ENCODE measurements around the gene RIPK1. TPM values are rescaled to one million over a fixed set of nuclear protein-coding genes. Genes with fewer than 3 reads are reported as not detected.

The RIPK1 gene
- total RNA-seq, 1 donor from 2014 or later, result 29.9 TPM

DNA sequence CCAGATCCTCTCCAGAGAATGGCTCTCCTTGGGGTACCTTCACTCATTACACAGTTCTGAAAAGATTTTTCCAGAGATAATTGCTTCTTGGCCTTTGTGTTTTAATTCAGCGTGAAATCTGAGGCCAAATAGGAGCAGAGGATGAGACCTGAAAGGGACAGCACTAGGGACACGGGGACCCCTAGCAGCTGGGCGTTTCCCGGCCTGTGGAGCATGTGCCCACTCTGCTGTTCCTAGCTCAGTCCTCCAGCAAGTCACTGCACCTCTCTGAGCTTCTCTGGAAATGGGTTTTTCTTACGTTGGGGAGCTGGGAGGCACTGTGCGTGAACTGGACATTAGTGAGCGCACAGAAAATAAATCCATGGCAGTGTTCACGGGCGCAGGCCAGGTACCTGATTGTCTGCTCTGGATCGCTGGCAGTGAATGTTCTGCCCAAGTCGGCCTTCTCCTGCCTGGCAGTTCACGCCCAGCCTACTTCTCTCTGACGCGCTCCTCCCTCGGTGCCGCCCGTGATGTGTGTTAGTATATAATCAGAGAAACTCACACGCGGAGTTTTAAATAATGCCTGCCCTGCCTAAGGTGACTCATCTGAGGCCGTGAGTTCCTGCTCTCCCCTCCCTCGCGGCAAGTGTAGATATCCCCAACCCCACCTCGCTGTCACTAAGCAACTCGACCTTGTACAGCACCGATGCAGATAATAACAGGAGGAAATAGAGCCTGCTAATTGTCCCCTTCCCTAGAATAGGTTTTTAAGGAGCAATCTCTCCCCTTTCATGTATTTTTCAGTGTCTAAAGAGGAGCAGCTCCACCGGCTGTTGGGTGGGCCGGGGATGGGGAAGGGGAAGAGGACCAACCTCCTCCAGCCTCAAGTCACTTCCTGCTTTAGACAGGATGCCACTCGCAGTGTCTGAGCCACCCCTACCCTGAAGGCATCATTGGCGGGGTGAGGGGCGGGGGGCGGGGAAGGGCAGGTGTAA, 91.8 kb downstream of the RIPK1 start:
- intact Hi-C loops (cut with micrococcal nuclease), result loop anchor here (2.0 to 5.0 kb wide), 3 partner anchors 67 to 393 kb away; partner anchors contain the start of genes TUBB2B and WRNIP1

DNA sequence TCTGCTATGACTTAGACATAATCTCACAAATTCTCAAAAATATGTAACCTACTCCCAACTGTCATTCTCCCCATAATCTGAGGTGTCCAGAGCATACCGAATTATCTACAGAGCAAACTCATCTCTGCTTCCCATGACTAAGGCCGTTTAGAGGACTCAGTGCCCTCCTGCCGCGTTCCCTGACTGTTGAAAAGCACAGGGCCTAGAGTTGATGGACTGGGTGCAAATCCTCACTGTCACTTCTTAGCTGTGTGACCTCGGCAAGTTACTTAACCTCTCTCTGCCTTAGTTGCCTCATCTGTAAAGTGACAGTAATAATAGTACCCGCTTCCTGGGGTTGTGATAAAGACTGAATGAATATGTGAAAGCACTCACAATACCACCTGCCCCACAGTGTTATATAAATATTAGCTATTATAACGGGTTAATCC, 93.8 kb downstream of the RIPK1 start:
- intact Hi-C loops (cut with micrococcal nuclease), result loop anchor here (1.0 to 5.0 kb wide), 2 partner anchors 65 to 95 kb away; partner anchors contain the start of gene TUBB2B

DNA sequence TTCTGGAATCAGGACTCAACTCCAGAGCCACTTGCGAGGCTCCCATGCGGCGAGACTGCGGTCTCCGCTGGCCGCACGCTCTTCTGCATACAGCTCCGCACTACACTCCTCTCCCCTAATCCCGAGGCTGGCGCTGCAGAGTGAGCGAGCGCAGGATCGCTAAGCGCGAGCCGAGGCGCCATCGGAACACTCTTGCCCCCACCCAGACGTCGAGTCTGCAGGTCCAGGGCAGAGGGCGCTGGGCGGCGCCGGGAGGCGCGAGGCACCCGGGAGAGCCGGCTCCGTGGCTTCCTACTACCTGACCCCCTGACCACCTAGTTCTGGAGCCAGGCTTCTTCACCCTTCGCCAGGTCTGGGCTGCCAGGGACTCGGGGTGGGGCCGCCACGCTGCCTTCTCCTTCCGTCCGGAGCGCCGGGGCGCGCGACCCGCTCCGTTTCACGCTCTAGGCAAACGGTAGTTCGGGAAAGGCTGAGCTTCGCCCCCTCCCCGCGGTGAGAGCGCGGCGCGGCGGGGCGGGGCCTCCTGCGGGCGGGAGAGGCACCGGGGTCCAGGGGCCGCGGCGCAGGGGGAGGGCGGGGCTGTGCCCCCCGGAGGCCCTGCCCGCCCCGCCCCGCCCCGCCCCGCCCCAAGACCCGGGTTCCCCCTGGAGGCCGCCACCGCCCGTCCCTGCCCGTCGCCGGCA, 94.4 kb downstream of the RIPK1 start:
- intact Hi-C loops (cut with micrococcal nuclease), result loop anchor here (1.0 to 5.0 kb wide), 2 partner anchors 65 to 95 kb away; partner anchors contain the start of gene TUBB2B

DNA sequence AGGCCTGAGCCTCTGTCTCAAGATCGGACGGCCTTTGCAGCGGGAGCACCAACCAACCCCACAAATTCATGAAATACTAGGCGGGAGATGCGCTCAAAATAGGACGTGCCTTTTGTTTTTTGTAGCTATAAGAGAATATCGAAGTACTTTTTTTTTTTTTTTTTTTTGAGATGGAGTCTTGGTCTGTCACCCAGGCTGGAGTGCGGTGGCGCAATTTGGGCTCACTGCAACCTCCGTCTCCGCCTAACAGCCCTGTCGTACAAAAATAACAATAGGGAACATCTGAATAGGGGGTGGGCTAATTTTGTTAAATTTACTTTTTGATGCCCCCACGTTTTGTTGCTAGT, 94.9 kb downstream of the RIPK1 start:
- intact Hi-C loops (cut with micrococcal nuclease), result loop anchor here (5.0 kb wide), 1 partner anchor 64 kb away; the partner anchor contains the start of gene TUBB2B

DNA sequence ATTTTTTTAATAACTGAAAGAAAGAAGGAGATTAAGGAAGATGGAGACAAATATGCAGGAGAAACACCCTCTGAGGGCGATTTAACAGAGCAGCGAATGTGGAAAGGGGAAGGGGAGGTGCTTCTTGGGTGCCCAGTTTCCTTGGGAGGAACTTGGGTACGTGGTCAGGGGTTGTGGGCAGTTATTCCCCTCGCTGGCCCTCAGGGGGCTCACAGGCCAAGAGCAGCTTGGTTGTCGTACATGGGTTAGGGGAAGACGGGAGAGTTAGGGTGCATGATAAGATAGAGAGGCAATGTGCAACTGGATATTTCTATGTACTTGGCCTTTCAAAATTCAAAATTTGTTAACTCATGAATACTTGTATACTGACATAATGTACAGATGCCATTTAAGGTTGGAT, 96.1 kb downstream of the RIPK1 start:
- intact Hi-C loops (cut with micrococcal nuclease), result loop anchor here (5.0 kb wide), 1 partner anchor 63 kb away; the partner anchor contains the start of gene TUBB2B

Other genes with a start within 250 kb of the RIPK1 start
- gene SERPINB1, start 226.6 kb upstream of the RIPK1 start, total RNA-seq, result 67.0 and 67.4 TPM in 2 replicates
- 32.1 and 33.4 TPM in 2 replicates for gene SERPINB9, start 165.2 kb upstream of the RIPK1 start, total RNA-seq
- 31.8 and 32.3 TPM in 2 replicates for gene SERPINB6, start 96.9 kb upstream of the RIPK1 start, total RNA-seq
- 40.5 and 42.4 TPM in 2 replicates for gene NQO2, start 68.6 kb upstream of the RIPK1 start, total RNA-seq
- gene BPHL, start 50.2 kb downstream of the RIPK1 start, total RNA-seq, result 7.7 and 8.6 TPM in 2 replicates
- 1.8 and 2.6 TPM in 2 replicates for gene TUBB2A, start 89.0 kb downstream of the RIPK1 start, total RNA-seq
- 0.30 and 0.32 TPM in 2 replicates for gene TUBB2B, start 159.2 kb downstream of the RIPK1 start, total RNA-seq
- 20.5 and 26.3 TPM in 2 replicates for gene PSMG4, start 190.5 kb downstream of the RIPK1 start, total RNA-seq

Measured in T-helper 2 cell treated with Interferon-gamma antibody and Interleukin-4, amounts not matched to agents 100 ng/mL and 5 ng/mL, for 36 hours (primary cell).